ENCODE data around the gene TIGD1. TPM values are rescaled to one million over a fixed set of nuclear protein-coding genes. Genes with fewer than 3 reads are reported as not detected.

Gene TIGD1
- total RNA-seq, 1 donor = 5.2 TPM

GRCh38 chr2:232588031-232588430 is 37.7 kb upstream of the TIGD1 start:
- H3K4me3 ChIP-seq (ENCODE audit: low read depth, low read length) = no peak overlapping the region
- DNase-seq (ENCODE audit: low read depth) = no peak
- TF ChIP-seq, protein P1, sequence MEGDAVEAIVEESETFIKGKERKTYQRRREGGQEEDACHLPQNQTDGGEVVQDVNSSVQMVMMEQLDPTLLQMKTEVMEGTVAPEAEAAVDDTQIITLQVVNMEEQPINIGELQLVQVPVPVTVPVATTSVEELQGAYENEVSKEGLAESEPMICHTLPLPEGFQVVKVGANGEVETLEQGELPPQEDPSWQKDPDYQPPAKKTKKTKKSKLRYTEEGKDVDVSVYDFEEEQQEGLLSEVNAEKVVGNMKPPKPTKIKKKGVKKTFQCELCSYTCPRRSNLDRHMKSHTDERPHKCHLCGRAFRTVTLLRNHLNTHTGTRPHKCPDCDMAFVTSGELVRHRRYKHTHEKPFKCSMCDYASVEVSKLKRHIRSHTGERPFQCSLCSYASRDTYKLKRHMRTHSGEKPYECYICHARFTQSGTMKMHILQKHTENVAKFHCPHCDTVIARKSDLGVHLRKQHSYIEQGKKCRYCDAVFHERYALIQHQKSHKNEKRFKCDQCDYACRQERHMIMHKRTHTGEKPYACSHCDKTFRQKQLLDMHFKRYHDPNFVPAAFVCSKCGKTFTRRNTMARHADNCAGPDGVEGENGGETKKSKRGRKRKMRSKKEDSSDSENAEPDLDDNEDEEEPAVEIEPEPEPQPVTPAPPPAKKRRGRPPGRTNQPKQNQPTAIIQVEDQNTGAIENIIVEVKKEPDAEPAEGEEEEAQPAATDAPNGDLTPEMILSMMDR (IDR thresholded peaks at IDR 0.05; ENCODE audit: insufficient read depth, low read depth, low read length) = no peak

DNA sequence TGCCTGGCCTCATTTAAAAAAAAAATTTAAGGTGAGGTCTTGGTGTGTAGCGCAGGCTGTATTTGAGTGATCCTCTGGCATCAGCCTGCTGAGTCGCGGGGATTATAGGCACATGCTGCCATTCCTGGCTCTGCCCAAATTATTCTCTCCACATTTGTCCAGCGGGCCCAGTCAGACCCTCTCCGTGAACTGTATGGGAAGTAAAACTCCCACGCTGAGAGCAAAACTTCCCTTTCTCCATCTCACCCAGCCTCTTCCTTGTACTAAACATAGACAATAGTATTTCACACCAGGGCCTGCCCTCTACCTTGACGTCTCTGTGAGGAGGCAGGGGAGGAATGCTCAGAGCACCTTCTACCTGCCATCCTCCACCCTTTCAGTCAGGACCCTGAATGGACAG is 37.2 kb upstream of the TIGD1 start:
- H3K4me3 ChIP-seq (ENCODE audit: low read depth, low read length) = no peak overlapping the region
- TF ChIP-seq, protein P1 (IDR thresholded peaks at IDR 0.05; ENCODE audit: insufficient read depth, low read depth, low read length) = no peak

DNA sequence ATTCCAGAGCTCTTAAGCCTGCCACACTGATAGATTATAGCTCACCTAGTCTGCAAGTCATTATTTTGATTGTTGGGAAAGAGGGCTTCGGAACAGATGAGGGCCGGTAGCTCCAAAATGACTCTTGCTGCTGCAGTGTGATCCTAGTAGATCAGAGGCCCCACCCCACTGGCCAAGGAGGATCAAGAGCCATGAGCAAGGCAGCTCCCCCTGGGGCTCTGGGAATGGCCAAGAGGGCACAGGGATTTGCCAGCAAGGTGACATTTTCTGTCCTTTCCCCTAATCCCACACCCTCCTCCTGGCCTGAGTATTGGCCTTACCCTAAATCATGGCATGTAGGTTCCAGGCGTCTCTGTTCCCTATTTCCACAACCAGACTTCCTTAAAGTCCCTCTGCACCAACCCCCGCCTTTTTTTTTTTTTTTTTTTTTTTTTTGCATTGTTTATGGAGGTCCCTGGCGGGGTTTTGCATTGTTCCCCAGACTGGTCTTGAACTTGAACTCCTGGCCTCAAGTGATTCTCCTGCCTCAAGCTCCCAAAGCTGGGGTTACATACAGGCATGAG is 36.7 kb upstream of the TIGD1 start:
- TF ChIP-seq, protein P1 (IDR thresholded peaks at IDR 0.05; ENCODE audit: insufficient read depth, low read depth, low read length) = no peak
- H3K4me3 ChIP-seq (ENCODE audit: low read depth, low read length) = no peak overlapping the region
- DNase-seq (ENCODE audit: low read depth) = no peak

More for the DNA sequence above, 37.2 kb upstream of the TIGD1 start:
- no peak for DNase-seq (ENCODE audit: low read depth)

DNA sequence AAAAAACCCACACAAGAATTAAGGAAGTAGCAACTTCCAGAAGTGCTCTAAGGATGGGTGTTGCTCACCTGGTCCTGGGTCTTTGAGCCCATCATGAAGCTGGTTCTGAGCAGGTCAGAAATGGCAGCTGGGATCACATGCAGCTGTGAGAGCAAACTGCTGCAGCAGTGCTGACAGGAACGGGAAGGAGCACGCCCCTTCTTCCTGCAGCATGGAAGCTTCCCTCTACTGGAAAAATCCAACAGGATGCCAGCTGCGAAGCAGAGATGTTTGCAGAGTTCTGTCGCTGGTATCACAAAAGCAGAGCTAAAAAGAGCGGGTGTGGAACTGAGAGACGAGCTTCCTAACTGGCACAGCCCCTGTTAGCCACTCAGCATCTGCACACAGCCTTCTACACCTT is 33.9 kb upstream of the TIGD1 start:
- H3K4me3 ChIP-seq (ENCODE audit: low read depth, low read length) = no peak overlapping the region
- no peak for DNase-seq (ENCODE audit: low read depth)
- TF ChIP-seq, protein P1 (IDR thresholded peaks at IDR 0.05; ENCODE audit: insufficient read depth, low read depth, low read length) = no peak

- DNase-seq (ENCODE audit: low read depth) = no peak
- TF ChIP-seq, protein P1 (IDR thresholded peaks at IDR 0.05; ENCODE audit: insufficient read depth, low read depth, low read length) = no peak
- no peak overlapping the region for H3K4me3 ChIP-seq (ENCODE audit: low read depth, low read length)
Measured at GRCh38 chr2:232581725-232582124, 31.4 kb upstream of the TIGD1 start.

DNA sequence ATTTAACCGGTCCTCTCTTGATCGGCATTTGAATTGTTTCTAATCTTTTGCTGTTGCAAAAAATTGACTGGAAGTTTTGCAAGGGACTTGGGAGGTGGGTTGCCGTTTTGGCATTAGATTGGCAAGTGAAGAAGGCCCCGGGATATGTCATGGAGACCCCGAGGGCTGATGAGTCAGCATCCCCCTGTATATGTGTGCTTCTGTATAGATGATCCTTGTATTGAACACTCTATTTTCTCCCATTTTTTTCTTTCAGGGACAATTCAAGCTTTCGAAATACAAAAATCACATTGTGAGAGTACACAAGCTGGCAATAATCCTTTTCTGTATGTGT is 30.3 kb upstream of the TIGD1 start:
- DNase-seq (ENCODE audit: low read depth) = no peak
- TF ChIP-seq, protein P1 (IDR thresholded peaks at IDR 0.05; ENCODE audit: insufficient read depth, low read depth, low read length) = no peak
- no peak overlapping the region for H3K4me3 ChIP-seq (ENCODE audit: low read depth, low read length)

DNA sequence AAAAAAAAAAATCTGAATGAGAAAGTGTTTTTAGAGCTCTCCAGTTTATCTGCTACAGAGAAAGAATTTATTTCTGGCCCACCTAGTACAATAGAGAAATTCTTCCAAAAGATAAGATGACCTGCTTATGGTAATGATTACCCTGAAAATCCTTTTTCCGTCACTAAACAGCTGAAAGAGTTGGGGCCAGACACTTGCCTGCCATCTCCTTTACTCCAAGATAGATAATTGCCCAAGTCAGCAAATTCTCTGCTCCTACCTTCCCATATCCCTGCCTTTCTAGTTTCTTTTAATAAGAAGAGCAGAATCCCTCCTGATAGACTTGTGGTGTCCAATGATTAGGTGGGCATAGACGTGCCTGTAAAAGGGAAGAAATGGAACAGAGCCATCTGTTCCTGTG is 28.3 kb upstream of the TIGD1 start:
- TF ChIP-seq, protein P1 (IDR thresholded peaks at IDR 0.05; ENCODE audit: insufficient read depth, low read depth, low read length) = no peak
- no peak for DNase-seq (ENCODE audit: low read depth)
- H3K4me3 ChIP-seq (ENCODE audit: low read depth, low read length) = no peak overlapping the region

All from fibroblast of villous mesenchyme (primary cell).